ENCODE measurements around the gene HS6ST3.
"Not testable (repeated sequence)": the region's sequence is repeated elsewhere in the genome, so short reads cannot be mapped to it uniquely, and the experiment has no call there.

Gene HS6ST3

GRCh38 chr13:96089749-96090239 is at the start of gene HS6ST3:
HS6ST3 (plus strand) TSS chr13:96090107.
- DNase-seq (ENCODE audit: low read depth in 2 of 2) = no peak

GRCh38 chr13:96041326-96042110 is 48.4 kb upstream of the HS6ST3 start:
- DNase-seq (ENCODE audit: low read depth in 2 of 2) = no peak

GRCh38 chr13:96044238-96044637 is 45.7 kb upstream of the HS6ST3 start:
- no peak for DNase-seq (ENCODE audit: low read depth in 2 of 2)

GRCh38 chr13:96046449-96047126 is 43.3 kb upstream of the HS6ST3 start:
- not testable (repeated sequence) for DNase-seq (ENCODE audit: low read depth in 2 of 2)

GRCh38 chr13:96050955-96051354 is 39.0 kb upstream of the HS6ST3 start:
- not testable (repeated sequence) for DNase-seq (ENCODE audit: low read depth in 2 of 2)

- not testable (repeated sequence) for DNase-seq (ENCODE audit: low read depth in 2 of 2)
Measured at GRCh38 chr13:96051491-96051890, 38.4 kb upstream of the HS6ST3 start.

- DNase-seq (ENCODE audit: low read depth in 2 of 2) = not testable (repeated sequence)
Measured at GRCh38 chr13:96051946-96052345, 38.0 kb upstream of the HS6ST3 start.

GRCh38 chr13:96052656-96053002 is 37.3 kb upstream of the HS6ST3 start:
- DNase-seq (ENCODE audit: low read depth in 2 of 2) = no peak

- DNase-seq (ENCODE audit: low read depth in 2 of 2) = no peak
Measured at GRCh38 chr13:96053003-96053703, 36.8 kb upstream of the HS6ST3 start, which contains the start of gene UGGT2. UGGT2 (minus strand) TSS chr13:96053401; CDS start chr13:96053312, 89 bp downstream.

GRCh38 chr13:96065849-96066248 is 24.1 kb upstream of the HS6ST3 start:
- no peak for DNase-seq (ENCODE audit: low read depth in 2 of 2)

GRCh38 chr13:96068729-96069128 is 21.2 kb upstream of the HS6ST3 start:
- no peak for DNase-seq (ENCODE audit: low read depth in 2 of 2)

- no peak for DNase-seq (ENCODE audit: low read depth in 2 of 2)
Measured at GRCh38 chr13:96071504-96071903, 18.4 kb upstream of the HS6ST3 start.

- no peak for DNase-seq (ENCODE audit: low read depth in 2 of 2)
Measured at GRCh38 chr13:96072392-96072791, 17.5 kb upstream of the HS6ST3 start.

- DNase-seq (ENCODE audit: low read depth in 2 of 2) = no peak
Measured at GRCh38 chr13:96075953-96076543, 13.9 kb upstream of the HS6ST3 start.

GRCh38 chr13:96080676-96081075 is 9.2 kb upstream of the HS6ST3 start:
- no peak for DNase-seq (ENCODE audit: low read depth in 2 of 2)

GRCh38 chr13:96081888-96082287 is 8.0 kb upstream of the HS6ST3 start:
- DNase-seq (ENCODE audit: low read depth in 2 of 2) = no peak

GRCh38 chr13:96082640-96083039 is 7.3 kb upstream of the HS6ST3 start:
- DNase-seq (ENCODE audit: low read depth in 2 of 2) = no peak

GRCh38 chr13:96086736-96087135 is 3.2 kb upstream of the HS6ST3 start:
- DNase-seq (ENCODE audit: low read depth in 2 of 2) = no peak

GRCh38 chr13:96089139-96089538 is 768 bp upstream of the HS6ST3 start:
- no peak for DNase-seq (ENCODE audit: low read depth in 2 of 2)

- no peak for DNase-seq (ENCODE audit: low read depth in 2 of 2)
Measured at GRCh38 chr13:96090240-96091101, 564 bp downstream of the HS6ST3 start.

Measured in stimulated activated CD4-positive, alpha-beta T cell treated with anti-CD3 and anti-CD28 coated beads, Interleukin-4, amount 100 ng/mL, for 48 hours (primary cell).